Right lobe of liver (tissue), 4 donors: ENCODE data around the gene SNRPD3.

ENCODE experiments used
- CTCF ChIP-seq, 4 donors: fragments of 200-600 bp in 3 of 4; fragments of 450-650 bp in 1 of 4; IDR thresholded peaks; one replicate each; pipeline versions ENCODE4 v1.5.1 to v1.8.0; 2016 to 2022; ENCODE audit warnings: antibody characterized with exemption in 4 of 4, mild to moderate bottlenecking in 2 of 4
- POLR2A ChIP-seq: fragments of 450-650 bp; IDR thresholded peaks from one replicate; pipeline ENCODE4 v1.6.1; 2017; ENCODE audit warnings: antibody characterized with exemption, mild to moderate bottlenecking
- donor health status: DM: no; HTN: no; CAD: no.
- donor health status: DM: no; HTN: no; CAD: no.
- donor health status: DM: no; HTN: yes; CAD: no.

- TF ChIP-seq POLR2A, result no peak
- TF ChIP-seq CTCF (IDR thresholded peaks at IDR 0.05), result no peak
Observed at GRCh38 chr22:24541681-24542515, 13.9 kb upstream of the SNRPD3 start.
